DMS 273 (cell line): ENCODE measurements around the gene ADAMTS6.
A peak's percentile ranks its signal among the peaks of the same experiment; 100 is the strongest.

Experiments
- DNase-seq: peaks from one replicate; lab custom pipeline; 2025; ENCODE audit not compliant: unreplicated experiment; lab: John Stamatoyannopoulos, UW

ADAMTS6 gene

GRCh38 chr5:65292196-65292595 lies 189.5 kb downstream of the ADAMTS6 start:
- no peak for DNase-seq

GRCh38 chr5:65290677-65291076 lies 191.0 kb downstream of the ADAMTS6 start:
- DNase-seq: no peak

- no peak for DNase-seq
Observed at GRCh38 chr5:65288657-65289056, 193.1 kb downstream of the ADAMTS6 start.

GRCh38 chr5:65279603-65280002 lies 202.1 kb downstream of the ADAMTS6 start:
- DNase-seq: no peak

GRCh38 chr5:65276178-65276890 lies 205.4 kb downstream of the ADAMTS6 start:
- no peak for DNase-seq

GRCh38 chr5:65271906-65272305 lies 209.8 kb downstream of the ADAMTS6 start:
- no peak for DNase-seq

GRCh38 chr5:65268525-65268924 lies 213.2 kb downstream of the ADAMTS6 start:
- DNase-seq: no peak

- no peak for DNase-seq
Observed at GRCh38 chr5:65264420-65264819, 217.3 kb downstream of the ADAMTS6 start.

GRCh38 chr5:65263321-65263720 lies 218.4 kb downstream of the ADAMTS6 start:
- DNase-seq: no peak

GRCh38 chr5:65262649-65263059 lies 219.1 kb downstream of the ADAMTS6 start:
- no peak for DNase-seq

GRCh38 chr5:65262096-65262495 lies 219.6 kb downstream of the ADAMTS6 start:
- DNase-seq: peak; percentile 36

- no peak for DNase-seq
Observed at GRCh38 chr5:65261499-65261898, 220.2 kb downstream of the ADAMTS6 start.

GRCh38 chr5:65255294-65255693 lies 226.4 kb downstream of the ADAMTS6 start:
- no peak for DNase-seq

- DNase-seq: no peak
Observed at GRCh38 chr5:65252977-65253376, 228.7 kb downstream of the ADAMTS6 start.

- DNase-seq: no peak
Observed at GRCh38 chr5:65248896-65249295, 232.8 kb downstream of the ADAMTS6 start.

GRCh38 chr5:65247594-65247993 lies 234.1 kb downstream of the ADAMTS6 start:
- DNase-seq: no peak

GRCh38 chr5:65246741-65247140 lies 235.0 kb downstream of the ADAMTS6 start:
- no peak for DNase-seq

GRCh38 chr5:65244031-65244430 lies 237.7 kb downstream of the ADAMTS6 start:
- no peak for DNase-seq

- DNase-seq: no peak
Observed at GRCh38 chr5:65243161-65243560, 238.6 kb downstream of the ADAMTS6 start.

- DNase-seq: no peak
Observed at GRCh38 chr5:65229841-65230240, 251.9 kb downstream of the ADAMTS6 start.

- peak; percentile 59 for DNase-seq
Observed at GRCh38 chr5:65213921-65214525, 267.7 kb downstream of the ADAMTS6 start.

- no peak for DNase-seq
Observed at GRCh38 chr5:65209341-65209740, 272.4 kb downstream of the ADAMTS6 start.

GRCh38 chr5:65204966-65205365 lies 276.8 kb downstream of the ADAMTS6 start:
- no peak for DNase-seq
